Endodermal cell (in vitro differentiated cells): ENCODE results near the gene CALD1. TPM values are rescaled to one million over a fixed set of nuclear protein-coding genes. Genes with fewer than 3 reads are reported as not detected.

Experiments
- DNase-seq: peaks from one replicate; pipeline ENCODE4 v3.0.0-alpha.2; 2017
- H3K27ac ChIP-seq: 2 replicates; pipeline ENCODE4 v1.5.1; 2013; ENCODE audit warnings: mild to moderate bottlenecking, low read depth, low read length, moderate library complexity
- H3K27me3 ChIP-seq: 2 replicates; pipeline ENCODE4 v1.6.1; 2013; ENCODE audit warnings: mild to moderate bottlenecking, low read length, moderate library complexity; ENCODE audit not compliant: insufficient read depth, control insufficient read depth, poor library complexity, severe bottlenecking
- H3K36me3 ChIP-seq: 2 replicates; pipeline ENCODE4 v1.7.0; 2013; ENCODE audit warnings: mild to moderate bottlenecking, low read length, moderate library complexity; ENCODE audit not compliant: control insufficient read depth, insufficient read depth
- H3K4me1 ChIP-seq: one replicate; pipeline ENCODE4 v1.7.0; 2013; ENCODE audit warnings: low read length; ENCODE audit not compliant: control insufficient read depth, insufficient read depth
- H3K4me3 ChIP-seq: 2 replicates; pipeline ENCODE4 v1.5.1; 2013; ENCODE audit warnings: mild to moderate bottlenecking, low read length, moderate library complexity
- H3K9ac ChIP-seq: 2 replicates; pipeline ENCODE4 v1.6.1; 2013; ENCODE audit warnings: mild to moderate bottlenecking, low read length, moderate library complexity; ENCODE audit not compliant: poor library complexity, severe bottlenecking; ENCODE audit errors: extremely low read depth
- H3K9me3 ChIP-seq: 2 replicates; pipeline ENCODE4 v1.6.1; 2013; ENCODE audit warnings: mild to moderate bottlenecking, low read length, moderate library complexity; ENCODE audit not compliant: control insufficient read depth
- H3K27ac Mint-ChIP-seq: 2 replicates; pipeline ENCODE4 v1.8.0; 2020; ENCODE audit warnings: mixed read lengths
- H3K27me3 Mint-ChIP-seq: 2 replicates; pipeline ENCODE4 v1.8.0; 2021; ENCODE audit warnings: mild to moderate bottlenecking, mixed read lengths; ENCODE audit not compliant: insufficient read depth
- H3K36me3 Mint-ChIP-seq: 2 replicates; pipeline ENCODE4 v1.8.0; 2020; ENCODE audit warnings: low read depth, mixed read lengths
- H3K4me1 Mint-ChIP-seq: 2 replicates; pipeline ENCODE4 v1.8.0; 2020; ENCODE audit warnings: mixed read lengths
- H3K4me3 Mint-ChIP-seq: 2 replicates; pipeline ENCODE4 v1.8.0; 2020; ENCODE audit warnings: mild to moderate bottlenecking, moderate library complexity, mixed read lengths
- H3K9me3 Mint-ChIP-seq: 2 replicates; pipeline ENCODE4 v1.8.0; 2020; ENCODE audit warnings: mild to moderate bottlenecking, mixed read lengths
- WGBS, 2 experiments: methylation state at CpG; one replicate each; pipeline versions ENCODE4 v1.1.5 to v1.1.7; 2013; ENCODE audit warnings: missing lambda C conversion rate in 2 of 2, mixed read lengths in 1 of 2; ENCODE audit not compliant: insufficient coverage in 1 of 2, insufficient read length in 1 of 2; 5-methylcytosine and 5-hydroxymethylcytosine counted together
- total RNA-seq, 2 donors: library from RNA; stranded (reverse); fragmentation: NEBNext Ultra II Directional in 1 of 2; extraction: Animal tissue kit (Norgen Biotek cat#: 25700) in 1 of 2; gene quantifications; 2 replicates in 1 of 2; 3 replicates in 1 of 2; pipeline ENCODE4 v1.2.1, GENCODE V29; 2021
- TF ChIP-seq, protein P1 (sequence below): fragments of 200-600 bp; sonication (generic); conservative IDR thresholded peaks from 2 replicates; pipeline ENCODE4 v1.5.0; 2021; ENCODE audit warnings: antibody characterized with exemption, mild to moderate bottlenecking

Gene CALD1
- total RNA-seq, 2 donors from 2014 or later: 111 to 132 TPM

DNA sequence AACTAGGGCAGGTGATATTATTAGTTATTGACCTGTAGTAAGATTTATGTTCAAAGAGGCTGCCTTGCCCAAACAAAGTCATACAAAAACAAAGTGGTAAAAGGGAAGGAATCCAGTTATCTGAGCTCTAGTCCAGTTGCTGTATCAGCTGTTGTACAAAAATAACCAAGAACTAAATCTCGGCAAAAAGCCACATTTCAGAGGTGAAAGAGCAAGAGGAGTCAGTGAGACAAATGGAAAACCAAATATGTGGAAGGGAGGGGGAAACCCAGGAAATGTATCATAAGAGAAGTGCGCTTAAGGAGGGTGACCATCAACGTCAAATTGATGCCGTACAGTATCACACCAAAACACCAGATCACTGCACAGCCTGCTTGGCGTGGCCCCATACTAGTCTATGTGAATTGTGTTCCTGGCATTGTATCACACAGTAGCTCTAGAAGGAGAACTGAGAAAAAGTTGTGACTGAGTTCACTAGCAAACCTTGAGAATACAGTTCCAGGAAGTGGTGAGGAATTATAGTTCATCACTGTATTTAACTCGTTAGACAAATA is 213.3 kb downstream of the CALD1 start:
- Mint-ChIP-seq H3K36me3 (peaks cover 37% of the 10 kb centered on the region), H3K4me3 (no peak overlapping the region), H3K9me3 (no peaks in the 10 kb centered on the region), H3K27ac (peak overlapping the region; percentile 94), H3K27me3 (no peaks in the 10 kb centered on the region), H3K4me1 (peaks cover 36% of the 10 kb centered on the region)
- no peak overlapping the region for H3K27ac ChIP-seq
- H3K4me3 ChIP-seq: peak overlapping the region; percentile 31
- WGBS, 2 experiments: 91 to 97% methylated on average over 6 of the region's 6 CpGs
- H3K9me3 ChIP-seq: no peaks in the 10 kb centered on the region
- TF ChIP-seq, protein P1, sequence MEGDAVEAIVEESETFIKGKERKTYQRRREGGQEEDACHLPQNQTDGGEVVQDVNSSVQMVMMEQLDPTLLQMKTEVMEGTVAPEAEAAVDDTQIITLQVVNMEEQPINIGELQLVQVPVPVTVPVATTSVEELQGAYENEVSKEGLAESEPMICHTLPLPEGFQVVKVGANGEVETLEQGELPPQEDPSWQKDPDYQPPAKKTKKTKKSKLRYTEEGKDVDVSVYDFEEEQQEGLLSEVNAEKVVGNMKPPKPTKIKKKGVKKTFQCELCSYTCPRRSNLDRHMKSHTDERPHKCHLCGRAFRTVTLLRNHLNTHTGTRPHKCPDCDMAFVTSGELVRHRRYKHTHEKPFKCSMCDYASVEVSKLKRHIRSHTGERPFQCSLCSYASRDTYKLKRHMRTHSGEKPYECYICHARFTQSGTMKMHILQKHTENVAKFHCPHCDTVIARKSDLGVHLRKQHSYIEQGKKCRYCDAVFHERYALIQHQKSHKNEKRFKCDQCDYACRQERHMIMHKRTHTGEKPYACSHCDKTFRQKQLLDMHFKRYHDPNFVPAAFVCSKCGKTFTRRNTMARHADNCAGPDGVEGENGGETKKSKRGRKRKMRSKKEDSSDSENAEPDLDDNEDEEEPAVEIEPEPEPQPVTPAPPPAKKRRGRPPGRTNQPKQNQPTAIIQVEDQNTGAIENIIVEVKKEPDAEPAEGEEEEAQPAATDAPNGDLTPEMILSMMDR: no peak
- H3K4me1 ChIP-seq: no peaks in the 10 kb centered on the region
- H3K36me3 ChIP-seq: peaks cover 49% of the 10 kb centered on the region
- no peak overlapping the region for H3K9ac ChIP-seq
- no peak for DNase-seq
- H3K27me3 ChIP-seq: no peaks in the 10 kb centered on the region

DNA sequence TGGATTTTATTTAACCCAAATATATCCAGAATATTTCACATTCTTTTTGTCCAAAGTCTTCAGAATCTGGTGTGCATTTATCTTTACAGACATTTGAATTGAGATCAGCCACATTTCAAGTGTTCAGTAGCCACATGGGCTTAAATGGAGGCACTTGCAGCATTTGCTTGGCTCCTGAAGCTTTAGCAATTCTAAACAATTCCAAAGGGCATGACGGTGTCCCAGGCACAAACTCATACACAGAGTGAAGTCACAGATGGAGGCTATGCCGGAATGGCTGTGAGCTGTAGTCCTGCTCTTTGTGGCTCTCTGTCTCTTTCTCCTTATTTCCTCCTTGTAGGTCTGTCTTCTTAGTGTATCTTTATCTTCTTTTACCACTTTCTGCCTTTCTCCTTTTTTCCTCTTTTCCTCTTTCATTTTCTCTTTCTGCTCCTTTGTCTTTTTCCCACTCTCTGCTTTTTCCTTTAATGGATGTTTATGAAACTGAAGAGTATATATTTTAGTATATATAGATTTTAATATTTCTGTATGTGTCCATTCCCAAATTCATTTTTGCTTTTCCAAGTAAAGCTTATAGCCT is 214.5 kb downstream of the CALD1 start:
- Histone ChIP-seq H3K4me1 (no peaks in the 10 kb centered on the region), H3K27ac (no peak overlapping the region), H3K36me3 (peaks cover 46% of the 10 kb centered on the region), H3K4me3 (no peak overlapping the region), H3K9me3 (no peaks in the 10 kb centered on the region), H3K27me3 (no peaks in the 10 kb centered on the region), H3K9ac (no peak overlapping the region)
- DNase-seq: no peak
- TF ChIP-seq, protein P1: no peak
- Mint-ChIP-seq H3K27ac (no peak overlapping the region), H3K27me3 (no peaks in the 10 kb centered on the region), H3K4me3 (no peak overlapping the region), H3K4me1 (peaks cover 36% of the 10 kb centered on the region), H3K36me3 (peaks cover 35% of the 10 kb centered on the region), H3K9me3 (no peaks in the 10 kb centered on the region)
- WGBS, 2 experiments: 96 to 100% methylated on average over 2 of the region's 2 CpGs

DNA sequence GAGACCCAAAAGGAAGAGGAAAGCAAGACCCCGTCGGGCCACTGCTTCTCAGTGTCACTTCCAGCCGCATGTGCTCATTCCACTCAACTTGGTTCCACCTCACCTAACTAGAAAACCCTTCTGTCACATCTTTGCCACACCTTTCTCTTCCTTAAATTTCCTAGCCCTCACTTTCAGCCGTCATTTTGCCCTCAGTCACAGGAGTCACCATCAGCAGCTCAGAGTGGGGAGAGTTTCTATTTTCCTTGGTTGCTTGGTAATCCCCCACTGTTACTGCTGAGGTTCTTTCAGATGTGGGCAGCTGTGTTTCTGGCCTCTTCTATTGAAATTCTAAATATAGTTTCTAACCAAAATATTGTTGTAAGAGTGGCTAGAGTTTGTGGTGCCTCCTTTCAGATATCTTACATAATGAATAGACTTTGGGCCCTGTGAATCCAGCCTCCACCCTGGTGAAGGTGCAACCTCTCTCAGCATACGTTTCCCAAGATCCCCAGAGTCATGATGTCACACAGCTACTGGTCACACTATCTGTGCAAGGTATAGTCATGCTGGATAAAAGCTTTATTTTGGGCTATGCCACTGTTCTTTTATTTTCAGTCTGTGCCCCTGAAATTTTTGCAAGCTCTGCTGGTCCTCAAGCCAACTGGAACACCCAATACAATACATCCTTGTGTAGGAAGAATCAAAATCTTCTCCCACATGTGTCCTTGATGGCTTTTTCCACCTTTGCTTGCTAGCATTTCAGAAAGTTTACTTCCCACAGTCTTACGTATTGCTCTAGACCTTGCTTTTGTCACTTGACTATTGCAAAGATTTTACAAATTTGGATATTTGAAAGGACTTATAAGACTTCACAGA is 216.0 kb downstream of the CALD1 start:
- H3K36me3 ChIP-seq: peaks cover 32% of the 10 kb centered on the region
- no peaks in the 10 kb centered on the region for H3K4me1 ChIP-seq
- no peaks in the 10 kb centered on the region for H3K27me3 ChIP-seq
- H3K9me3 Mint-ChIP-seq: no peaks in the 10 kb centered on the region
- 67 to 77% methylated on average over 3 to 6 of the region's 6 CpGs for WGBS, 2 experiments
- TF ChIP-seq, protein P1: no peak
- DNase-seq: no peak
- H3K4me3 Mint-ChIP-seq: no peak overlapping the region
- H3K27ac ChIP-seq: no peak overlapping the region
- H3K36me3 Mint-ChIP-seq: peaks cover 27% of the 10 kb centered on the region
- no peaks in the 10 kb centered on the region for H3K9me3 ChIP-seq
- no peak overlapping the region for H3K4me3 ChIP-seq
- H3K27ac Mint-ChIP-seq: peak overlapping the region; percentile 7
- no peak overlapping the region for H3K9ac ChIP-seq
- no peaks in the 10 kb centered on the region for H3K27me3 Mint-ChIP-seq
- H3K4me1 Mint-ChIP-seq: peaks cover 29% of the 10 kb centered on the region
